KMS-11 (cell line): ENCODE data around the gene LRRC71.

Source experiments
- H2AFZ ChIP-seq: fragments of 200-600 bp; sonication (generic); 2 replicates; pipeline ENCODE4 v1.6.1; 2016; ENCODE audit warnings: antibody characterized with exemption, mixed run types, low read depth
- H3K27ac ChIP-seq: fragments of 200-600 bp; sonication (generic); 2 replicates; pipeline ENCODE4 v1.6.1; 2016; ENCODE audit warnings: mild to moderate bottlenecking, mixed run types
- H3K27me3 ChIP-seq: fragments of 200-600 bp; sonication (generic); 2 replicates; pipeline ENCODE4 v1.6.1; 2017; ENCODE audit warnings: mild to moderate bottlenecking, low read depth, mixed run types, moderate library complexity; ENCODE audit not compliant: insufficient read depth
- H3K36me3 ChIP-seq: fragments of 200-600 bp; sonication (generic); 2 replicates; pipeline ENCODE4 v1.6.1; 2017; ENCODE audit warnings: mild to moderate bottlenecking, mixed run types; ENCODE audit not compliant: insufficient read depth
- H3K4me1 ChIP-seq: fragments of 200-600 bp; sonication (generic); 2 replicates; pipeline ENCODE4 v1.6.1; 2016; ENCODE audit warnings: mild to moderate bottlenecking, low read depth, mixed run types; ENCODE audit not compliant: poor library complexity, severe bottlenecking
- H3K4me2 ChIP-seq: fragments of 200-600 bp; sonication (generic); 2 replicates; pipeline ENCODE4 v1.7.0; 2016; ENCODE audit warnings: mild to moderate bottlenecking, mixed run types
- H3K4me3 ChIP-seq: fragments of 200-600 bp; sonication (generic); IDR thresholded peaks from 2 replicates; pipeline ENCODE4 v1.6.1; 2017; ENCODE audit warnings: low read depth, low read length, mixed read lengths; ENCODE audit not compliant: insufficient read depth
- H3K79me2 ChIP-seq: fragments of 200-600 bp; sonication (generic); 2 replicates; pipeline ENCODE4 v1.6.1; 2016; ENCODE audit warnings: low read depth, mixed run types; ENCODE audit not compliant: insufficient read depth
- H3K9ac ChIP-seq: fragments of 200-600 bp; sonication (generic); 2 replicates; pipeline ENCODE4 v1.6.1; 2016; ENCODE audit warnings: mild to moderate bottlenecking, mixed run types
- H4K20me1 ChIP-seq: fragments of 200-600 bp; sonication (generic); 2 replicates; pipeline ENCODE4 v1.6.1; 2016; ENCODE audit warnings: mild to moderate bottlenecking, mixed run types; ENCODE audit not compliant: insufficient read depth
- CTCF ChIP-seq: fragments of 200-600 bp; sonication (generic); conservative IDR thresholded peaks from 2 replicates; pipeline ENCODE4 v1.6.1; 2017; ENCODE audit warnings: low read depth, mild to moderate bottlenecking, antibody characterized with exemption, low read length, moderate library complexity, mixed read lengths

Gene LRRC71

GRCh38 chr1:156895455-156895812 lies 25.0 kb upstream of the LRRC71 start:
- H3K4me1 ChIP-seq = peaks cover 6% of the 10 kb centered on the region
- H3K36me3 ChIP-seq = no peaks in the 10 kb centered on the region
- H3K79me2 ChIP-seq = no peaks in the 10 kb centered on the region
- H4K20me1 ChIP-seq = no peaks in the 10 kb centered on the region
- no peak overlapping the region for H3K27ac ChIP-seq
- TF ChIP-seq CTCF = no peak
- H3K4me3 ChIP-seq = no peak overlapping the region
- no peak overlapping the region for H3K4me2 ChIP-seq
- no peak overlapping the region for H3K9ac ChIP-seq
- H2AFZ ChIP-seq = no peak overlapping the region
- H3K27me3 ChIP-seq = peaks cover 96% of the 10 kb centered on the region

GRCh38 chr1:156895927-156896326 lies 24.5 kb upstream of the LRRC71 start:
- TF ChIP-seq CTCF = no peak
- H3K36me3 ChIP-seq = no peaks in the 10 kb centered on the region
- peaks cover 6% of the 10 kb centered on the region for H3K4me1 ChIP-seq
- no peak overlapping the region for H3K4me3 ChIP-seq
- no peaks in the 10 kb centered on the region for H4K20me1 ChIP-seq
- no peaks in the 10 kb centered on the region for H3K79me2 ChIP-seq
- no peak overlapping the region for H3K27ac ChIP-seq
- H3K27me3 ChIP-seq = peaks cover 98% of the 10 kb centered on the region
- H2AFZ ChIP-seq = no peak overlapping the region
- no peak overlapping the region for H3K4me2 ChIP-seq
- no peak overlapping the region for H3K9ac ChIP-seq

GRCh38 chr1:156896490-156897033 lies 23.9 kb upstream of the LRRC71 start:
- Histone ChIP-seq H3K4me1 (peaks cover 6% of the 10 kb centered on the region), H3K79me2 (no peaks in the 10 kb centered on the region), H3K4me3 (no peak overlapping the region), H4K20me1 (no peaks in the 10 kb centered on the region), H2AFZ (no peak overlapping the region), H3K9ac (no peak overlapping the region), H3K27me3 (peaks cover 98% of the 10 kb centered on the region), H3K36me3 (no peaks in the 10 kb centered on the region), H3K4me2 (no peak overlapping the region), H3K27ac (no peak overlapping the region)
- no peak for TF ChIP-seq CTCF

GRCh38 chr1:156897078-156897825 lies 23.2 kb upstream of the LRRC71 start:
- Histone ChIP-seq H4K20me1 (no peaks in the 10 kb centered on the region), H3K4me3 (no peak overlapping the region)

More at GRCh38 chr1:156897078-156897825, 23.2 kb upstream of the LRRC71 start:
- Histone ChIP-seq H2AFZ (no peak overlapping the region), H3K9ac (no peak overlapping the region), H3K4me2 (no peak overlapping the region), H3K4me1 (peaks cover 3% of the 10 kb centered on the region), H3K27me3 (peaks cover 98% of the 10 kb centered on the region), H3K79me2 (no peaks in the 10 kb centered on the region), H3K36me3 (no peaks in the 10 kb centered on the region), H3K27ac (no peak overlapping the region)
- no peak for TF ChIP-seq CTCF
